Liver (tissue), 9 donors: Measurements from ENCODE around the gene TMEM182. TPM values are rescaled to one million over a fixed set of nuclear protein-coding genes. Genes with fewer than 3 reads are reported as not detected.

Experiments
- DNase-seq: peaks from one replicate; pipeline ENCODE4 v3.0.0-alpha.2; 2017; ENCODE audit warnings: low spot score
- H3K27ac ChIP-seq, 2 donors: one replicate each; pipeline ENCODE4 v1.7.0; 2013; ENCODE audit warnings: inconsistent platforms in 2 of 2, low read length in 2 of 2, control low read depth in 1 of 2, low read depth in 1 of 2, mild to moderate bottlenecking in 1 of 2
- H3K27me3 ChIP-seq, 4 donors: one replicate each; pipeline versions ENCODE4 v1.6.1 to v1.7.0; 2013; ENCODE audit warnings: low read length in 3 of 4, inconsistent platforms in 1 of 4, mild to moderate bottlenecking in 1 of 4, moderate library complexity in 1 of 4; ENCODE audit not compliant: control insufficient read depth in 4 of 4, insufficient read depth in 4 of 4
- H3K36me3 ChIP-seq, 4 donors: one replicate each; pipeline versions ENCODE4 v1.6.1 to v1.7.0; 2013; ENCODE audit warnings: low read length in 3 of 4, mild to moderate bottlenecking in 3 of 4, low read depth in 1 of 4, moderate library complexity in 1 of 4; ENCODE audit not compliant: control insufficient read depth in 4 of 4, insufficient read depth in 3 of 4
- H3K4me1 ChIP-seq, 4 donors: one replicate each; pipeline versions ENCODE4 v1.6.1 to v1.7.0; 2013; ENCODE audit warnings: low read length in 3 of 4, mild to moderate bottlenecking in 3 of 4, moderate library complexity in 1 of 4; ENCODE audit not compliant: control insufficient read depth in 4 of 4, insufficient read depth in 4 of 4
- H3K4me3 ChIP-seq, 3 donors: one replicate each; pipeline versions ENCODE4 v1.6.1 to v1.7.0; 2013; ENCODE audit warnings: low read length in 3 of 3, control low read depth in 1 of 3, low read depth in 1 of 3, mild to moderate bottlenecking in 1 of 3
- H3K9ac ChIP-seq, 2 donors: one replicate each; pipeline ENCODE4 v1.7.0; 2013; ENCODE audit warnings: low read length in 2 of 2, mild to moderate bottlenecking in 2 of 2, moderate library complexity in 2 of 2, control low read depth in 1 of 2, low read depth in 1 of 2
- H3K9me3 ChIP-seq, 4 donors: one replicate each; pipeline versions ENCODE4 v1.6.1 to v1.7.0; 2013; ENCODE audit warnings: low read length in 3 of 4; ENCODE audit not compliant: control insufficient read depth in 4 of 4
- ATF3 ChIP-seq: IDR thresholded peaks from 2 replicates; pipeline ENCODE4 v1.6.1; 2016; ENCODE audit warnings: antibody characterized with exemption
- CTCF ChIP-seq: fragments of 150-350 bp; IDR thresholded peaks from 2 replicates; pipeline ENCODE4 v1.5.1; 2017; ENCODE audit warnings: improper control_type of control experiment, low read depth, low read length; ENCODE audit not compliant: missing input control
- EGR1 ChIP-seq, 2 donors: IDR thresholded peaks; 2 replicates each; pipeline ENCODE4 v1.6.1; 2016 to 2018; ENCODE audit warnings: antibody characterized with exemption in 2 of 2, low read depth in 2 of 2
- FOXA1 ChIP-seq: IDR thresholded peaks from 2 replicates; pipeline ENCODE4 v1.6.1; 2016; ENCODE audit warnings: antibody characterized with exemption
- FOXA2 ChIP-seq: IDR thresholded peaks from 2 replicates; pipeline ENCODE4 v1.6.1; 2016; ENCODE audit warnings: antibody characterized with exemption
- GABPA ChIP-seq, 2 donors: IDR thresholded peaks in 1 of 2; conservative IDR thresholded peaks in 1 of 2; 2 replicates each; pipeline ENCODE4 v1.6.1; 2016; ENCODE audit warnings: antibody characterized with exemption in 2 of 2, mild to moderate bottlenecking in 1 of 2, moderate library complexity in 1 of 2
- HNF4A ChIP-seq, 2 donors: conservative IDR thresholded peaks; 2 replicates each; pipeline ENCODE4 v1.6.1; 2016; ENCODE audit warnings: antibody characterized with exemption in 2 of 2, mild to moderate bottlenecking in 2 of 2
- HNF4G ChIP-seq: IDR thresholded peaks from 2 replicates; pipeline ENCODE4 v1.6.1; 2016; ENCODE audit warnings: antibody characterized with exemption
- JUND ChIP-seq, 2 donors: IDR thresholded peaks; 2 replicates each; pipeline ENCODE4 v1.6.1; 2016; ENCODE audit warnings: antibody characterized with exemption in 2 of 2
- MAX ChIP-seq: IDR thresholded peaks from 2 replicates; pipeline ENCODE4 v1.6.1; 2016; ENCODE audit warnings: antibody characterized with exemption
- NR2F2 ChIP-seq: IDR thresholded peaks from 2 replicates; pipeline ENCODE4 v1.6.1; 2016; ENCODE audit warnings: antibody characterized with exemption
- RAD21 ChIP-seq, 2 donors: IDR thresholded peaks; 2 replicates each; pipeline ENCODE4 v1.6.1; 2016; ENCODE audit warnings: antibody characterized with exemption in 2 of 2, mild to moderate bottlenecking in 2 of 2
- REST ChIP-seq: IDR thresholded peaks from 2 replicates; pipeline ENCODE4 v1.6.1; 2016; ENCODE audit warnings: antibody characterized with exemption, mild to moderate bottlenecking
- RXRA ChIP-seq, 2 donors: IDR thresholded peaks; 2 replicates each; pipeline ENCODE4 v1.6.1; 2017 to 2018; ENCODE audit warnings: antibody characterized with exemption in 2 of 2, mild to moderate bottlenecking in 1 of 2
- SP1 ChIP-seq: IDR thresholded peaks from 2 replicates; pipeline ENCODE4 v1.6.1; 2018; ENCODE audit warnings: antibody characterized with exemption, mild to moderate bottlenecking
- TAF1 ChIP-seq: conservative IDR thresholded peaks from 2 replicates; pipeline ENCODE4 v1.6.1; 2016; ENCODE audit warnings: antibody characterized with exemption, mild to moderate bottlenecking
- YY1 ChIP-seq: IDR thresholded peaks from 2 replicates; pipeline ENCODE4 v1.6.1; 2016; ENCODE audit warnings: antibody characterized with exemption, mild to moderate bottlenecking
- ZBTB33 ChIP-seq: IDR thresholded peaks from 2 replicates; pipeline ENCODE4 v1.6.1; 2016; ENCODE audit warnings: antibody characterized with exemption
- WGBS: extraction: QIAGEN DNeasy Blood & Tissue Kit; methylation state at CpG from one replicate; pipeline ENCODE4 v1.1.7; 2013; 5-methylcytosine and 5-hydroxymethylcytosine counted together
- polyA plus RNA-seq, 2 donors: library from polyadenylated mRNA; stranded (reverse) in 1 of 2; unstranded in 1 of 2; fragments of 200-250 nt in 1 of 2; fragments of >200 nt in 1 of 2; fragmentation: Nextera tagmentation in 1 of 2; extraction: Ambion mirVana in 1 of 2; gene quantifications; one replicate each; pipeline versions ENCODE4 v1.2.1 to v1.2.3, GENCODE V29; 2013 to 2015
- total RNA-seq, 2 donors: library from RNA; depleted of rRNA; stranded (reverse); fragments of >200 nt; gene quantifications; one replicate each; pipeline ENCODE4 v1.2.3, GENCODE V29; 2014
- donor health status: healthy.
- donor health status: healthy.
- donor health status: healthy.
- donor health status: healthy.
- donor health status: healthy.

TMEM182 gene
- total and polyA plus RNA-seq, 4 donors: 2.8 to 12.5 (median 5.1) TPM

- DNase-seq: peak; percentile 88
- Histone ChIP-seq H3K4me3 (peak overlapping the region; percentile 51 to 77 (median 72)), H3K36me3 (peaks cover 0 to 4% (median 2%) of the 10 kb centered on the region in 4 donors), H3K9me3 (no peaks in the 10 kb centered on the region), H3K27me3 (no peaks in the 10 kb centered on the region), H3K4me1 (peaks cover 0 to 20% (median 7%) of the 10 kb centered on the region in 4 donors), H3K27ac (peak overlapping the region; percentile 82 to 85), H3K9ac (peak overlapping the region; percentile 72 to 79)
- WGBS: under 1% methylated on average over 52 of the region's 52 CpGs
- no peak for TF ChIP-seq REST
- no peak for TF ChIP-seq YY1
- no peak for TF ChIP-seq HNF4A (conservative IDR thresholded peaks at IDR 0.05)
- TF ChIP-seq SP1: no peak
- TF ChIP-seq EGR1 (IDR thresholded peaks at IDR 0.05; ENCODE audit: low read depth in 2 of 2): no peak
- no peak for TF ChIP-seq ZBTB33
- no peak for TF ChIP-seq FOXA2
- peak in 1 of 2 donors; percentile 78 for TF ChIP-seq GABPA (IDR thresholded peaks at IDR 0.05 in 1 of 2, conservative IDR thresholded peaks at IDR 0.05 in 1 of 2)
- no peak for TF ChIP-seq FOXA1
- TF ChIP-seq TAF1: no peak
- TF ChIP-seq HNF4G: no peak
- TF ChIP-seq RAD21 (IDR thresholded peaks at IDR 0.05): no peak
- no peak for TF ChIP-seq ATF3
- TF ChIP-seq RXRA (IDR thresholded peaks at IDR 0.05): peak in 1 of 2 donors; percentile 11
- no peak for TF ChIP-seq MAX
- TF ChIP-seq JUND (IDR thresholded peaks at IDR 0.05): no peak
- TF ChIP-seq CTCF: no peak
- TF ChIP-seq NR2F2: peak; percentile 7
Measured at GRCh38 chr2:102736410-102737409, 25.1 kb upstream of the TMEM182 start.
